GM18868 (cell line): ENCODE data around the gene AHCTF1.
A peak's percentile ranks its signal among the peaks of the same experiment; 100 is the strongest.
"Not testable (repeated sequence)": the region's sequence is repeated elsewhere in the genome, so short reads cannot be mapped to it uniquely, and the experiment has no call there.

Experiments
- ATAC-seq: cut with Tn5 transposase; IDR thresholded peaks from one replicate; pipeline ENCODE4 v1.9.1; 2021; ENCODE audit warnings: mild to moderate bottlenecking, moderate library complexity; ENCODE audit not compliant: unreplicated experiment

The AHCTF1 gene

GRCh38 chr1:246843876-246844275 lies 87.9 kb downstream of the AHCTF1 start:
- no peak for ATAC-seq

GRCh38 chr1:246840761-246841160 lies 91.0 kb downstream of the AHCTF1 start:
- not testable (repeated sequence) for ATAC-seq

- no peak for ATAC-seq
Observed at GRCh38 chr1:246838118-246838456, 93.7 kb downstream of the AHCTF1 start.

GRCh38 chr1:246837418-246838117 lies 94.2 kb downstream of the AHCTF1 start:
- peak; percentile 58 for ATAC-seq

GRCh38 chr1:246836209-246836966 lies 95.4 kb downstream of the AHCTF1 start:
- no peak for ATAC-seq

GRCh38 chr1:246831543-246831942 lies 100.2 kb downstream of the AHCTF1 start:
- ATAC-seq, result no peak

- no peak for ATAC-seq
Observed at GRCh38 chr1:246828818-246829217, 102.9 kb downstream of the AHCTF1 start.

- ATAC-seq, result no peak
Observed at GRCh38 chr1:246827396-246827795, 104.4 kb downstream of the AHCTF1 start.

- ATAC-seq, result no peak
Observed at GRCh38 chr1:246825557-246826175, 106.1 kb downstream of the AHCTF1 start.

GRCh38 chr1:246824541-246824940 lies 107.2 kb downstream of the AHCTF1 start:
- ATAC-seq, result no peak

- ATAC-seq, result not testable (repeated sequence)
Observed at GRCh38 chr1:246822154-246822553, 109.6 kb downstream of the AHCTF1 start.

- no peak for ATAC-seq
Observed at GRCh38 chr1:246820666-246821065, 111.1 kb downstream of the AHCTF1 start.

GRCh38 chr1:246817778-246818177 lies 114.0 kb downstream of the AHCTF1 start:
- ATAC-seq, result not testable (repeated sequence)

GRCh38 chr1:246815693-246816270 lies 116.0 kb downstream of the AHCTF1 start:
- no peak for ATAC-seq

- ATAC-seq, result no peak
Observed at GRCh38 chr1:246814890-246815289, 116.9 kb downstream of the AHCTF1 start.

- not testable (repeated sequence) for ATAC-seq
Observed at GRCh38 chr1:246813325-246813724, 118.4 kb downstream of the AHCTF1 start.

GRCh38 chr1:246811985-246812384 lies 119.8 kb downstream of the AHCTF1 start:
- ATAC-seq, result no peak

GRCh38 chr1:246809473-246809872 lies 122.3 kb downstream of the AHCTF1 start:
- ATAC-seq, result no peak

GRCh38 chr1:246805135-246805716 lies 126.5 kb downstream of the AHCTF1 start:
- ATAC-seq, result no peak

GRCh38 chr1:246803883-246804282 lies 127.9 kb downstream of the AHCTF1 start:
- no peak for ATAC-seq

- ATAC-seq, result no peak
Observed at GRCh38 chr1:246803373-246803772, 128.4 kb downstream of the AHCTF1 start.
